Medulla oblongata (tissue), 1 donor: ENCODE measurements around the gene CHP1.
A peak's percentile ranks its signal among the peaks of the same experiment; 100 is the strongest.
"Not testable (repeated sequence)": the region's sequence is repeated elsewhere in the genome, so short reads cannot be mapped to it uniquely, and the experiment has no call there.

Source experiments
- DNase-seq: peaks from one replicate; pipeline ENCODE4 v3.0.0-alpha.2; 2015; ENCODE audit errors: extremely low spot score

Gene CHP1

GRCh38 chr15:41230650-41231421 lies at the start of gene CHP1, which contains the start of gene EXD1:
CHP1 (plus strand) TSS chr15:41231268; CDS start chr15:41231383, 115 bp downstream.
EXD1 (minus strand) TSS chr15:41230757; CDS start chr15:41226575, 4,182 bp downstream.
- DNase-seq = peak; percentile 98

DNA sequence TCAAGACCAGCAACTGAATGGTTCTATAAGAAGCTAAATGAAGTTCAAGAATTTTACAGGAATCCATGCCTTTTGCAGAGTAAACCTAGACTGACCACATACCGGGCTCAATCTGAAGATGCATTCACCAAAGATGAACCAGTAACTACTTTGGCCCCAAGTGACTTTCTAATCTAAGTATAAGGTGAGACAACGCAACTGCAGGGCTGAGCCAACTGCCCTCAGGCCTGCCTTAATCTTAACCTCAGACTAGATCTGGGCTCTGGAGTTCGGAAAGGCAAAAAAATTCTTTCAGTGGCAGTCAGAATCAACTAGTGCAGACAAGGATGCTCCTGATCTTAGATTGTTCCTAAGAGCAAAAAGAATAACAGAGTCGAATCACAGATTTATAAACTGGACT lies 48.8 kb upstream of the CHP1 start:
- no peak for DNase-seq

- no peak for DNase-seq
Measured at GRCh38 chr15:41183581-41183980, 47.5 kb upstream of the CHP1 start.

DNA sequence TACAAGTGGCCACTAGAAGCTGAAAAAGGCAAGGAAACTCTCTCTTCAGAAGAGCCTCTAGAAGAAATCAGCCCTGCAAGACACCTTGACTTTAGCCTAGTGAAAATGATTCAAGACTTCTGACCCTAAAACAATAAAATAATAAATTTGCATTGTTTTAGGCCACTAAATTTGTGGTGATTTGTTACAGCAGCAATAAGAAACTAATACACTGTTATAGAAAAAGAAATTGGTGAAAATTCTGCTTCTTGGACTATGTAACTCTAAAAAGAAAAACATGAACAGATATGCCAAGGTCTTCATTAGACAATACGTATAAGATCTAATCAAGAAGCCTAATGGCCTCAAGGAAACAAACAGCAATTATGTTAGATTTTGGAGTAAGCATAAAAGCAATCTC lies 36.6 kb upstream of the CHP1 start:
- DNase-seq = no peak

GRCh38 chr15:41199470-41199869 lies 31.6 kb upstream of the CHP1 start:
- no peak for DNase-seq

- no peak for DNase-seq
Measured at GRCh38 chr15:41203395-41203794, 27.7 kb upstream of the CHP1 start.

GRCh38 chr15:41205315-41205714 lies 25.8 kb upstream of the CHP1 start:
- DNase-seq = no peak

DNA sequence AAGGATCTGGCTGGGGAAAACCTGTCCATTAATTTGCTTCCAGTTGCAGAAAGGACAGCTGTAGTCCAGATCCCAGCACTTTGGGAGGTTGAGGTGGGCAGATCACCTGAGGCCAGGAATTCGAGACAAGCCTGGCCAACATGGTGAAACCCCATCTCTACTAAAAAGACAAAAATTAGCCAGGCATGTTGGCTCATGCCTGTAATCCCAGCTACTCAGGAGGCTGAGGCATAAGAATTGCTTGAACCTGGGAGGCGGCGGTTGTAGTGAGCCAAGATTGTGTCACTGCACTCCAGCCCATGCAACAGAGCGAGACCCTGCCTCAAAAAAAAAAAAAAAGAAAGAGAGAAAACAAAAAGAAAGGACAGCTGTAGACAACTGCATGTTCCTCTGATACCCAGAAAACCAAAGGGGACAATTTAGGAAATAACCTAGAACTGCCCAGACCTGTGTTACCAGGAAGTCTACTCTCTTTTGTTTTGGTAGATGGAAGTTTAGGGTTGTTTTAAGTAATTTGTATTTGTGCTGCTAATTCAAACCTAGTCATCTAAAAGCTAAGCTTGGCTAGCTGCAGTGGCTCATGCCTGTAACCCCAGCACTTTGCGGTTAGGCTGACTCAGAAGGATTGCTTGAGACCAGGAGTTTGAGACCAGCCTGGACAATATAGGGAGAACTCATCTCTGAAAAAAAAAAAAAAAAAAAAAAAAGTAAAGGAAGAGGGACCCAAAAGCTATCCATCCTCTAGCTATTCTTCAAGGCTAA lies 23.2 kb upstream of the CHP1 start:
- no peak for DNase-seq

- no peak for DNase-seq
Measured at GRCh38 chr15:41215708-41216107, 15.4 kb upstream of the CHP1 start.

- DNase-seq = no peak
Measured at GRCh38 chr15:41218851-41219250, 12.2 kb upstream of the CHP1 start.

DNA sequence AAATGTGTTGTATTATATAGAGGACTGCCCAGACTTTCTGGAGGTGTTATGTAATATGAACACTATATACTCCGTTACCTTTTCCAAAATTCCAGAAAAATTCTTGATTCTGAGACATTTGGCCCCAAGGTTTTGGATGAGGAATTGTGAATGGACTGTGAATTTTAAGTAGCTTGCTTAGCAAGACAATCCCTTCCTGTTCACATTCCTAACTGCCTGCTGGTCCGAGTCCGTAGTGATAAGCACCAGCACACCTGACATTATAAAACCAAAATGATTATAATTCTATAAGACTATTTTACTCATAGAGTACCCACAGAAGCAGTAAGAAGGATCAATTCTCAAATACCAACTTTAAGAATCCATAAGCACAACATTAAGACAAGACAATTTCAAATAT lies 11.7 kb upstream of the CHP1 start:
- no peak for DNase-seq

DNA sequence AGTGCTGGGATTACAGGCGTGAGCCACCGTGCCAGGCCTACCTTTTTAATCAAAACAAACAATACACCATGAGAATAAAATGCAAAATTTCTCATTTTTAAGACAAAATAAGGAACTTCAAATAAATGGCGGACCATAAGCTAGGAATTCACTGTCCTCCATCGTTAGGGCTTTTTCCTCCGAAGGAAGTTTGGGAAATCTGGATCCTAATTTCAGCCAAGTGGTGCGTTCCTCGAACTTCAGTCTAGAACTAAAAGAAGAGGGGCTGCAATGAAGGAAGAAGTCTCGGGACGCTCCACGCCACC lies 771 bp upstream of the CHP1 start:
- DNase-seq = no peak

GRCh38 chr15:41231422-41232226 lies 556 bp downstream of the CHP1 start:
- DNase-seq = no peak

GRCh38 chr15:41233367-41233771 lies 2.3 kb downstream of the CHP1 start:
- no peak for DNase-seq

GRCh38 chr15:41235228-41235627 lies 4.2 kb downstream of the CHP1 start:
- not testable (repeated sequence) for DNase-seq

DNA sequence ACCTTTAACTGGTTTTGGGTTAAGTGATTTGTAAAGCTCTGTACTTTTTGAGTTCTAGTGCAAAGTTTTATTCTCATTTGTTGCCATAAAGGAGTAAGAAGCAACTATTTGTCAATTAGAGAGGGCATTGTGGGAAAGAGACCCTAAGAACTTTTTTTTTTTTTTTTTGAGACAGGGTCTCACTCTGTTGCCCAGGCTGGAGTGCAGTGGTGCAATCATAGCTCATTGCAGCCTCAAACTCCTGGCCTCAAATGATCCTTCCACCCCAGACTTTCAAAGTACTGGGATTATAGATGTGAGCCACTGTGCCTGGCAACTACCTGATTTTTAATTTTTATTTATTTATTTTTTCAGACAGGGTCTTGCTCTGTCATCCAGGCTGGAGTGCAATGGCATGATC lies 4.9 kb downstream of the CHP1 start:
- no peak for DNase-seq

- no peak for DNase-seq
Measured at GRCh38 chr15:41238100-41238499, 7.0 kb downstream of the CHP1 start.

DNA sequence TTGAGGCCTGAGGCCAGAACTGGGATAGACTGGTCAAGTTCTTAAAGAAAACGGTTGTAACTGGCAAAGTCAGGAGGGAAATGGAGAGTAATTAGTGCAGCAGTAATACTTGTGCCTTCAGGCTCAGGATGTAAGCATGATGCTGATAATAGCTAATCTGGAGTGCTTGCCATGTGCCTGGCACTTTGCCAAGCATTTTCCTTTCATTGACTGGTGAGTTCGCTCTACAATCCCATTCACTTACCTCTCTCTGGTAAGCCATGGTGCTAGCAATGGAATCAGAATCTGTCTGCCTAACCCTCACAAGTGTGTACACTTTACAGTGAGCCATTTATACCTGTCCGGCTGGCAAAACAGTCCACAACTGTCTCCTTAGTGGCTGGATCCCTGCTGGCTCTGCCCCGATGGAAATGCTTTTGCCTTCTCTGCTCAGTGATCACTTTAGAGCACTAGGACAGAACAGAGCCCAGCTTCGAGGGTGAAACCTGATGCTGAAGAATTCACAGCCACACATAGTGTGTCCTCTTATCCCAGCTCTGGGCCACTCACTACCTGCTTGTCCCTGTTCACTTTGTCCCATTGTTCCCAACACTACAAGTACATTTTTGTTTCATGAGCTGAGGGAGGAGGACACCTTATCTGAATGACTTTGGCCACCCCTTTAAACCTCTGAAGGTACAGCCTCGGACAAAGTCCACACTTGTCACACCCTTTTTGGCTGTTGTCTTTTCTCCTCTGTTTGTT lies 10.3 kb downstream of the CHP1 start:
- peak; percentile 17 for DNase-seq

GRCh38 chr15:41250745-41251144 lies 19.7 kb downstream of the CHP1 start:
- DNase-seq = not testable (repeated sequence)

- DNase-seq = no peak
Measured at GRCh38 chr15:41251411-41251810, 20.3 kb downstream of the CHP1 start.

DNA sequence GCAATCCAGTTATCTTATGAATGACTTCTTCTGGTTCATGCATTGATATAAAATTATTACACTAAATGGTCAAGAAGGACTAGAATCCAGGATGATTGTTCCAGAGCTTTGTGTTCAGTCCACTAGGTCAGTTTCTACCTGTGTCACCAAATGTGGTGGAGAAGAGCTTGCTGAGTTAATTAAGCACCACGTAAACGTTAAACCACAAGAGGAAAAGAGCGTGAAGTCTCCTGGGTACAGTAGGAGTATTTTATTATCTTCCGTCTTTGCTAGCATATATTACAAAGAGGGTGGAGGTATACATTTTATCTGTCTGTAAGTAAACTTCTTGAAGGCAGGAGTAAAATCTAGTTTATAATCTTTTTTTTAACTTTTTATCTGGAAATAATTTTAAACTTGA lies 23.5 kb downstream of the CHP1 start:
- no peak for DNase-seq

- DNase-seq = no peak
Measured at GRCh38 chr15:41256103-41256502, 25.0 kb downstream of the CHP1 start.
